Caco-2 (cell line): ENCODE measurements around the gene RECQL. TPM values are rescaled to one million over a fixed set of nuclear protein-coding genes. Genes with fewer than 3 reads are reported as not detected.

ENCODE experiments used
- BruUV-seq: library from RNA; stranded (reverse); fragments of 400-500 nt; replicated peaks from 2 replicates; lab custom pipeline; 2021; lab: Mats Ljungman, UMichigan
- CTCF ChIA-PET: fragments of 300-600 bp; sonication (Branson Sonifier 250); formaldehyde crosslinking; loops from one replicate; lab custom pipeline; 2022; ENCODE audit warnings: antibody characterized with exemption; lab: Charles Lee
- POLR2A ChIA-PET: fragments of 300-600 bp; sonication (Branson Sonifier 250); formaldehyde crosslinking; loops from one replicate; lab custom pipeline; 2022; ENCODE audit warnings: antibody characterized with exemption; lab: Charles Lee
- DNase-seq, 2 experiments: peaks; one replicate each; pipeline versions ENCODE4 v3.0.0 to v3.0.0-alpha.2; 2020 to 2022
- H3K27me3 ChIP-seq: replicated peaks from 2 replicates; pipeline ENCODE4 v1.6.0; 2011; ENCODE audit warnings: low read length; ENCODE audit not compliant: control insufficient read depth, insufficient read depth
- H3K36me3 ChIP-seq: 2 replicates; pipeline ENCODE4 v1.5.1; 2011; ENCODE audit warnings: low read length; ENCODE audit not compliant: control insufficient read depth, insufficient read depth
- H3K4me1 ChIP-seq: fragments of 250-450 bp; sonication (Bioruptor Pico); 2 replicates; pipeline ENCODE4 v1.5.1; 2020; ENCODE audit warnings: mild to moderate bottlenecking
- H3K4me3 ChIP-seq: 2 replicates; pipeline ENCODE4 v1.5.1; 2011; ENCODE audit warnings: low read depth, mild to moderate bottlenecking, control low read depth, low read length
- H3K9me3 ChIP-seq: fragments of 250-450 bp; sonication (Bioruptor Pico); 2 replicates; pipeline ENCODE4 v1.5.1; 2020; ENCODE audit warnings: mild to moderate bottlenecking, moderate library complexity
- H3K27ac Mint-ChIP-seq: one replicate; pipeline ENCODE4 v1.8.0; 2022; ENCODE audit warnings: mixed read lengths; ENCODE audit not compliant: unreplicated experiment
- H3K27me3 Mint-ChIP-seq: one replicate; pipeline ENCODE4 v1.8.0; 2022; ENCODE audit warnings: mixed read lengths; ENCODE audit not compliant: insufficient read depth, unreplicated experiment
- H3K36me3 Mint-ChIP-seq: one replicate; pipeline ENCODE4 v1.8.0; 2022; ENCODE audit warnings: mild to moderate bottlenecking, mixed read lengths; ENCODE audit not compliant: insufficient read depth, unreplicated experiment
- H3K4me1 Mint-ChIP-seq: one replicate; pipeline ENCODE4 v1.8.0; 2022; ENCODE audit warnings: low read depth, mixed read lengths; ENCODE audit not compliant: unreplicated experiment
- H3K4me3 Mint-ChIP-seq: one replicate; pipeline ENCODE4 v1.8.0; 2022; ENCODE audit warnings: mild to moderate bottlenecking, moderate library complexity, mixed read lengths; ENCODE audit not compliant: unreplicated experiment
- H3K9me3 Mint-ChIP-seq: one replicate; pipeline ENCODE4 v1.8.0; 2022; ENCODE audit warnings: mixed read lengths; ENCODE audit not compliant: unreplicated experiment
- intact Hi-C: fragments of 100-400 bp; cut with micrococcal nuclease; formaldehyde crosslinking; loops from one replicate; pipeline ENCODE4 v1.10.0; 2022; ENCODE audit not compliant: unreplicated experiment
- total RNA-seq: library from RNA; stranded (reverse); gene quantifications from 2 replicates; pipeline ENCODE4 v1.2.3, GENCODE V29; 2022
- TF ChIP-seq, protein P1 (sequence below), 2 experiments: fragments of 200-600 bp in 1 of 2; IDR thresholded peaks; 1 replicate in 1 of 2; 2 replicates in 1 of 2; pipeline versions ENCODE4 v1.5.1 to v1.8.0; 2011 to 2022; ENCODE audit warnings: antibody characterized with exemption in 1 of 2, control low read depth in 1 of 2, inconsistent platforms in 1 of 2, low read depth in 1 of 2, low read length in 1 of 2, mild to moderate bottlenecking in 1 of 2, moderate library complexity in 1 of 2; ENCODE audit not compliant: insufficient read depth in 1 of 2, severe bottlenecking in 1 of 2, unreplicated experiment in 1 of 2

RECQL gene
- total RNA-seq, 1 experiment from 2014 or later: 50.7 TPM

DNA sequence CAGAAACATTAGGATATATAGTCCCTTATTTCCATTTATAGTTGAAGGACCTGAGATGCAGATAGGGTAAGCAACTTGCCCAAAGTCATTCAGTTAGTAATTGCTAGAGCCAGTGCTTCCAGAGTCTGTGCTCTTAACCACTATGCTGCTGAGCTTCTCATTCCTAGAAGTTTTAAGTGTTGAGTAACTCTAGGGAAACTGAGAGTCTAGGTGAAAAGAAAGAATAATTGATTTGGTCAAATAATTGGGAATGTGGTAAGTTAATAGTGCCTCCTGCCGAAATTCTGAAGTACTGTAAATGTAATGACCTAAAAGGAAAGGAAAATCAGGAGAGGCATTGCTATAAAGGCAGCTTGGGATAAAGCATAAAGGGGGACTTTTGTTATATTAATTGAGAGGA lies 49.9 kb downstream of the RECQL start:
- Mint-ChIP-seq H3K27me3 (no peaks in the 10 kb centered on the region), H3K27ac (no peak overlapping the region), H3K4me1 (no peaks in the 10 kb centered on the region), H3K36me3 (no peaks in the 10 kb centered on the region), H3K4me3 (no peak overlapping the region), H3K9me3 (no peaks in the 10 kb centered on the region)
- no TSS peak for BruUV-seq
- TF ChIP-seq, protein P1, sequence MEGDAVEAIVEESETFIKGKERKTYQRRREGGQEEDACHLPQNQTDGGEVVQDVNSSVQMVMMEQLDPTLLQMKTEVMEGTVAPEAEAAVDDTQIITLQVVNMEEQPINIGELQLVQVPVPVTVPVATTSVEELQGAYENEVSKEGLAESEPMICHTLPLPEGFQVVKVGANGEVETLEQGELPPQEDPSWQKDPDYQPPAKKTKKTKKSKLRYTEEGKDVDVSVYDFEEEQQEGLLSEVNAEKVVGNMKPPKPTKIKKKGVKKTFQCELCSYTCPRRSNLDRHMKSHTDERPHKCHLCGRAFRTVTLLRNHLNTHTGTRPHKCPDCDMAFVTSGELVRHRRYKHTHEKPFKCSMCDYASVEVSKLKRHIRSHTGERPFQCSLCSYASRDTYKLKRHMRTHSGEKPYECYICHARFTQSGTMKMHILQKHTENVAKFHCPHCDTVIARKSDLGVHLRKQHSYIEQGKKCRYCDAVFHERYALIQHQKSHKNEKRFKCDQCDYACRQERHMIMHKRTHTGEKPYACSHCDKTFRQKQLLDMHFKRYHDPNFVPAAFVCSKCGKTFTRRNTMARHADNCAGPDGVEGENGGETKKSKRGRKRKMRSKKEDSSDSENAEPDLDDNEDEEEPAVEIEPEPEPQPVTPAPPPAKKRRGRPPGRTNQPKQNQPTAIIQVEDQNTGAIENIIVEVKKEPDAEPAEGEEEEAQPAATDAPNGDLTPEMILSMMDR (IDR thresholded peaks at IDR 0.05; ENCODE audit: insufficient read depth in 1 of 2, low read depth in 1 of 2, low read length in 1 of 2, severe bottlenecking in 1 of 2, unreplicated experiment in 1 of 2): peak; percentile 14 to 19
- Histone ChIP-seq H3K4me1 (no peaks in the 10 kb centered on the region), H3K9me3 (no peaks in the 10 kb centered on the region), H3K4me3 (no peak overlapping the region), H3K36me3 (no peaks in the 10 kb centered on the region; the same call in 1 of the 2 replicates), H3K27me3 (peaks cover under 1% of the 10 kb centered on the region; the same call in 1 of the 2 replicates)
- DNase-seq: no peak
- intact Hi-C loops: loop anchor here (5.0 kb wide), 1 partner anchor 154 kb away; no protein-coding TSS in a partner anchor
- ChIA-PET CTCF (interaction anchor here (1.5 kb wide), 1 partner anchor 155 kb away, joined by 3 read pairs; no protein-coding TSS in a partner anchor), POLR2A (no interaction called here)

GRCh38 chr12:21444193-21445146 lies 57.0 kb downstream of the RECQL start:
- TF ChIP-seq, protein P1 (IDR thresholded peaks at IDR 0.05; ENCODE audit: insufficient read depth in 1 of 2, low read depth in 1 of 2, low read length in 1 of 2, severe bottlenecking in 1 of 2, unreplicated experiment in 1 of 2): no peak
- peaks cover 16% of the 10 kb centered on the region for H3K27me3 Mint-ChIP-seq
- BruUV-seq: no TSS peak
- intact Hi-C loops: loop anchor here (1.0 kb wide), 1 partner anchor 498 kb away; no protein-coding TSS in a partner anchor
- no peak overlapping the region for H3K4me3 ChIP-seq
- H3K9me3 ChIP-seq: no peaks in the 10 kb centered on the region
- ChIA-PET POLR2A (no interaction called here), CTCF (no interaction called here)
- H3K36me3 ChIP-seq: peaks cover 5% of the 10 kb centered on the region
- H3K4me1 ChIP-seq: peaks cover 14% of the 10 kb centered on the region
- H3K4me1 Mint-ChIP-seq: peaks cover 13% of the 10 kb centered on the region
- peaks cover 16% of the 10 kb centered on the region for H3K36me3 Mint-ChIP-seq
- no peak overlapping the region for H3K27ac Mint-ChIP-seq
- H3K9me3 Mint-ChIP-seq: no peaks in the 10 kb centered on the region
- H3K27me3 ChIP-seq: peaks cover 6% of the 10 kb centered on the region
- DNase-seq: peak in 1 of 2 experiments; percentile 46
- H3K4me3 Mint-ChIP-seq: no peak overlapping the region

GRCh38 chr12:21439347-21439746 lies 62.1 kb downstream of the RECQL start:
- Histone ChIP-seq H3K9me3 (no peaks in the 10 kb centered on the region), H3K36me3 (peaks cover 3% of the 10 kb centered on the region), H3K4me1 (peaks cover 15% of the 10 kb centered on the region), H3K4me3 (no peak overlapping the region), H3K27me3 (peaks cover 5% of the 10 kb centered on the region)
- ChIA-PET CTCF (no interaction called here), POLR2A (no interaction called here)
- TF ChIP-seq, protein P1 (IDR thresholded peaks at IDR 0.05; ENCODE audit: insufficient read depth in 1 of 2, low read depth in 1 of 2, low read length in 1 of 2, severe bottlenecking in 1 of 2, unreplicated experiment in 1 of 2): no peak
- H3K27ac Mint-ChIP-seq: no peak overlapping the region
- peaks cover 9% of the 10 kb centered on the region for H3K4me1 Mint-ChIP-seq
- BruUV-seq: no TSS peak
- no peak for DNase-seq
- H3K36me3 Mint-ChIP-seq: peaks cover 14% of the 10 kb centered on the region
- H3K9me3 Mint-ChIP-seq: no peaks in the 10 kb centered on the region
- H3K4me3 Mint-ChIP-seq: no peak overlapping the region
- intact Hi-C loops: no loop called here
- peaks cover 19% of the 10 kb centered on the region for H3K27me3 Mint-ChIP-seq
